ENCODE results near the gene NEU4.

Gene NEU4

GRCh38 chr2:241851325-241852115, 42.5 kb downstream of the NEU4 start:
- DNase-seq (ENCODE audit: low spot score): no peak

DNA sequence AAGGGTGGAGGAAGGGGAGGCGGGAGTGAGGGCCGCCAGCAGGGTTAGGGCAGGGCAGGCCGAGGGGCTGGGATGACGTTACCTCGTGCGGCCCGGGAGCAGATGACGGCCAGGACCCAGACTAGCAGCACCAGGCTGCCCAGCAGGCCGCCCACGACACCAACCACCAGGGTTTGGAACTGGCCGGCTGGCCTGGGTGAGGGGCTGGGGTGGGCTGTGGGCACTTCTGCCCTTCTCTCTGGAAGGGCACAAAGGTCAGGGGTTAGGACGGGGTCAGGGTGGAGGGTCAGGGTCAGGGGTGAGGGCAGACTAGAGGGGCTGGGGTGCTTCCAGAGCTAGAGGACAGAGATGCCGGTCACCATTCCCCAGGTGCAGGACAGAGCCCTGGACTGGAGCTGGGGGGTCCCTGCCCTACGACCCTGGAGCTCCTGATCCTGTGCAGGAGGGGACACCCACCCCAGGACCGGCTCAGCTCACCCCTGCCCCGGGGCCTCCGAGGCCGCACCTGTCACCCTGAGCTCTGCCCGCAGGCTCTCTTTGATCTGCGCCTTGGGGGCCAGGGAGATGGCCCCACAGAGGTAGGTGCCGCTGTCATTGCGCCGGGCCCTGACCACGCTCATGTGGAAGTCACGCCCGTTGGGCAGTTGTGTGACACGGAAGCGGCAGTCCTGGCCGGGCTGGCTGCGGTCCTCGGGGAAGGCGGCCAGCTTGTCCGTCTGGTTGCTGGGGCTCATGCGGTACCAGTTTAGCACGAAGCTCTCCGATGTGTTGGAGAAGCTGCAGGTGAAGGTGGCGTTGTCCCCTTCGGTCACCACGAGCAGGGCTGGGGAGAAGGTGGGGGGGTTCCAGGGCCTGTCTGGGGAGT, 43.4 kb downstream of the NEU4 start:
- no peak for DNase-seq (ENCODE audit: low spot score)

DNA sequence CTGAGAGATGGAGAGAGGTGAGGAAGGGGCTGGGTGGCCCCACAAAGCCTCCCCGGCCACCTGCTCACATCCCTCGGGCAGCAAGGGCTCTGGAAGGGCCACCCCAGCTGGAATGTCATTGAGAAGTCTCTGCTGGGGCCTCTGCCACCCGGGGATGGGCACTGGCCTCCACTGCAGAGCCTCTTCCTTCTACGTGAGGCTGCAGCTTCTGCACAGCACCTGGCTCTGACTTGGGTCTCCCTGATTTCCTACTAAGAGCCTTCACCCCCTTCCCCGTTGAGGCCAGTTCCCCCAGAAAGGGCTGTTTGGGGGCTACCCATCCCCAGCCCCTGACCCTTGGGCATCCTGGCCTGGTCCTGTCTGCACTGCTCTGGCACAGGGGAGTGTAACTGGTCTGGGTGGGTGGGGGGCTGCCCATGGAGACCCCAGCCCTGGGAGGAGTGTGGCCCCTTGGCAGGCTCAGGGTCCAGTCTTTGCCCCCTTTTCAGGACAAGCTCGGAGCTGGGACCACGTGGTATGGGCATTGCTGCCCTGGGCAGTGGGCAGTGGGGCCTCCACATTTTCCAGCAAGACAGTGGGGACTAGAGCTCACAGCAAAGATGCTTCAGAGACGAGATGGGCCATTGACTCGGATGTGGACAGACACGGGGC, 44.1 kb downstream of the NEU4 start:
- DNase-seq (ENCODE audit: low spot score): no peak

- DNase-seq (ENCODE audit: low spot score): peak; percentile 69
These were observed 44.8 kb downstream of the NEU4 start for GRCh38 chr2:241853651-241854341.

- no peak for DNase-seq (ENCODE audit: low spot score)
These were observed 45.6 kb downstream of the NEU4 start for GRCh38 chr2:241854342-241855244.

- no peak for DNase-seq (ENCODE audit: low spot score)
These were observed 46.4 kb downstream of the NEU4 start for GRCh38 chr2:241855245-241855887.

DNA sequence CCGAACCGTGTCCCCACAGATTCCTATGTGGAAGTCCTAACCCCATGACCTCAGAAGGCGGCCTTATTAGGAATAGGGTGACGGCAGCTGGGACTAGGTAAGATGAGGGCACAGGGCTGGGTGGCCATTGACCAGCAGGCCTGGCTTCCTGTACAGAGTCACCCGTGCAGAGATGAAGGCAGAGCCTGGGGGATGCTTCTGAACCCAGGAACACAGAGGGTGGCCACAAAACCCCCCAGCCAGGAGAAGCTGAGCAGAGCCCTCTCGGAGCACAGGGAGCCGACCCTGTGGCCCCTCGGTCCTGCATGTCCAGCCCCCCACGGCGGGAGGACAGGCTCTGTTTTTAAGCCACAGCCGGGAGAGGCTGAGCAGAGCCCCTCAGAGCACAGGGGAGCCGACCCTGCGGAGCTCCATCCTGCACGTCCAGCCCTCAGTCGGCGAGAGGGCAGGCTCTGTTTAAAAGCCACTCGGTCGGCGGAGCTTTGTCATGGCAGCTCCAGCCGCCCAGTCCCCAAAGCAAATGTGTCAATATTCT, 47.0 kb downstream of the NEU4 start:
- no peak for DNase-seq (ENCODE audit: low spot score)

DNA sequence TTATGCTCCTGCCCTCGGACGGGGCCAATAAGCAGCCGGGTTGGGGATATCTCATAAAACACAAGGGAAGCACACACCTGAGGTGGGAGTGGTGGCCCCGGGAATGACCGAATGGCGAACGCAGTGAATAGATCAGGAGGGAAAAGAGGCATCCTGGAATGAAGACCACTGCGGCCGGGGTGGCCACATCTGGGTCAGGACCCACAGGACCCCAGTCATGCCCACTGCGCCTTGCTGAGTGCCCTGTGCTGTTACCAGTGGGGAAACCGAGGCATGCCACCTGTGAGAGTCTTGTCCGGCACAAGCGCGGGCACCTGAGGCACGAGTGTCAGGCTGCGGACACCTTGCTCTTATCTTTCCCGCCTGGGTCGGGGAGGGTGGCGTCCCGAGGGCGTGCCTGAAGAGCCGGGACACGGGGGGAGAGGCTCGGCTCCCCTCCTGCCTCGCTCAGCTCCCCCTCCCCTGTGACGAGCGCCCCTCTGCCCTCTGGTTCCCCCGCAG, 48.1 kb downstream of the NEU4 start:
- no peak for DNase-seq (ENCODE audit: low spot score)

GRCh38 chr2:241857572-241858121, 48.7 kb downstream of the NEU4 start:
- no peak for DNase-seq (ENCODE audit: low spot score)

DNA sequence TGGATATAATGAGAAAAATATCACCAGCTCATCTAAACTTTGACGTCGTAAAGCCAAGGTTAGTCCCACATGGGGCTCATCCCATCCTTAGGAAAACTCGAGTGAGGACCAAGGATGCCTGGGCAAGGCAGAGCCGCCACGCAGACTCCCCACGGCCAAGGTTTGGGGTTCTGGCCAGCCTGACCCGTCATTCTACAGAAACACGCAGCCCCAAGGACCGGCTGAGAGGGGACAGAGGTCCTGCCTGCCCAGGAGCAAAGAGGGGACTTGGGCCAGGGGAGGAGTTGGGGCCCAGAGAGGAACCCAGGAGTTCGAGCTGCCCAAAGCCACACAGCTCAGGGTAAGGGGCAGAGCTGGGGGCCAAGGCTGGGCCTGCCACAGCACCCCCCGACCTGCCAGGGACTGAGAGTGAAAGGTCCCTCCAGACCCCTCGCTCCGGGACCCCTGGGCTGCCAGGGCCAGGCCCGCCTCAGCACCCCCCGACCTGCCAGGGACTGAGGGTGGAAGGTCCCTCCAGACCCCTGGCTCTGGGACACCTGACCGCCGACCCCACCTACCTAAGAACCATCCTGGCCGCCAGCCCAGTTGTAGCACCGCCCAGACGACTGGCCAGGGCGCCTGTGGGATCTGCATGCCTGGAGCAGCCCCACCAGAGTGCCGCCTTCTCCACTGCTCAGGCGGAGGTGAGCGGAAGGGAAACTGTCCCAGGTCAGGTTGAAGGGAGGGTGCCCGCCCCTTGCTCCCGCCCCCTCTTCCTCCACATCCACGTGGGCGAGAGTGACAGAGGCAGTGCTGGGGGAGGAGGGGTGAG, 49.4 kb downstream of the NEU4 start, which contains the start of gene PDCD1:
Gene PDCD1, minus strand, starts transcription at position 689 of the 811 bp plus-strand sequence. Its CDS starts 56 bp downstream, at position 633.
- DNase-seq (ENCODE audit: low spot score): no peak

DNA sequence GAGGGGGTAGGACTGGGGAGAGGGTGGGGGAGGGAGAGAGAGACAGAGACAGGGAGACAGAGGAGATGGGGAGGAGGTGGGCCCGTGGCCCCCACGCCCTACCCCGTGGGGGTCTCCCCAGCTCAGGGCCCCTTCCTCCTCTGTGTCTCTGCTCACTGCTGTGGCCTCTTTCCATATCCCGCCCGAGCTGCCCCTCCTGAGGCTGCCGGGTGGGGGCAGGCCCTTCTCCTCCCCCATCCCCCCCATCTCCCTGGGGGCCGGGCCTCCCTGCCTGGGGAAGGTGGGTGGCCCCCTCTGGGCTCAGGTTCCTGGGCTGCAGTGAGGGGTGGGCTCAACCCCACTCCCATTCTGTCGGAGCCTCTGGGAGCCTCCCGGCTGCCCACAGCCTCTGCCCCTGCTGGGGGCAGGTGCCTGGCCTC, 50.0 kb downstream of the NEU4 start:
- DNase-seq (ENCODE audit: low spot score): no peak

DNA sequence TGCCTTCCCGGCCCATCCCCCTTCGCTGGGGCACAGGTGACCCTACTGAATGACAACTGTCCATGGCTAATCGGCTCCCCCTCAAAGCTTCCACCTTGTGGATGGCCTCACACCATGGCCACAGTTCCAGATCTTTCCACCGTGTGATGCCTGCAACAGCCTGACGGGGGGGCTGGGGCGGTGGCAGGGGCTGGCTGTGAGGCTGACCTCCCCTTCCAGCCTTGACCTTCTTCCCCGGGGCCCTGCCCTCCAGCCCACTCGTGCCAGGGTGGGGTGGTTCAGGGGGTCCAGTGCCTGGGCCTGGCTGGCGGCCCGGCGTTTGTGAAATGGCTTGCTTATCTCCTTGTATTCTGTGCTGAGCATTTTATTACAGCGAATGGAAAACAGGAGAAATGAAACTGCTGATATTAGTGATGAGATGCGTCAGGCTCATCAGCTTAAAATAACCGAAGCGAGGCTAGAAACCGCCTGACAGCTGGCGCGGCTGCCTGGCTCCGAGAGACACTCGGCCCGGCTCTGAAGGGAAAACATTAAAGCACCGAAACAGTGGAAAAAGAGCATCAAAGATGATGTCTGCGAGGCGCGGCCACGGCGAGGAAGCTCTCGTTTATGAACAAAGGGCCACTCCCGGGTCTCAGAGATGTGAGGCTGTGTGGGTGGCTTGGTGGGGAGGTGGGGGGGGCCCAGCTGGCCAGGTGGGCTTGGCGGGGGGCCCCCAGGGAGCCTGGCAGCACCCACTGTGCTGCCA, 50.6 kb downstream of the NEU4 start:
- DNase-seq (ENCODE audit: low spot score): peak; percentile 67

- DNase-seq (ENCODE audit: low spot score): no peak
These were observed 51.4 kb downstream of the NEU4 start for GRCh38 chr2:241860184-241861078.

DNA sequence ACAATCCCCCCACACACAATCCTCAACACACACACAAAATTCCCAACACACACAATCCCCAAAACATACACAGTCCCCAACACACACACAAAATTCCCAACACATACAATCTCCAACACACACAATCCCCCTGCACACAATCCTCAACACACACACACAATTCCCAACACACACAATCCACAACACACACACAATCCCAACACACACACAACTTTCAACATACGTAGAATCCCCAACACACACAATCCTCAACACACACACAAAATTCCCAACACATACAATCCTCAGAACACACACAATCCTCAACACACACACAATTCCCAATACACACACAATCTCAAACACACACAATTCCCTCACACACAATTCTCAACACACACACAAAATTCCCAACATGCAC, 52.3 kb downstream of the NEU4 start:
- DNase-seq (ENCODE audit: low spot score): no peak

DNA sequence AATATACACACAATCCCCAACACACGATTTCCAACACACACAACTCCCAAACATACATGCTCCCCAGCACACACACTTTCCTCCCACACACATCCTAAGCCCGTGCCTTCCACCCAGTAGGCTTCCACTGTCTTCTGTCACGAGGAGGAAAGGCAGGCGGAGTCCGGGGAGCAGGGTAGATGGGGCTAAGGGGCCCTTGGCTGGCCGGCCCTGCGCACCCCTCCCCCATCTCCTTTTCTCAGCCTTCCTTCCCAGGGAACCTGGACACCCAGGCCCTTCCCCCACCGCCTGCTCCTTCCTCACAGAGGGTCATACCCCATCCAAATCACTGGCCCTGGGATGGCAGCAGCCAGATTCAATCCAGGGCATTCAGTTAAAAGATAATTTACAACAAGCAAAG, 53.1 kb downstream of the NEU4 start:
- no peak for DNase-seq (ENCODE audit: low spot score)

DNA sequence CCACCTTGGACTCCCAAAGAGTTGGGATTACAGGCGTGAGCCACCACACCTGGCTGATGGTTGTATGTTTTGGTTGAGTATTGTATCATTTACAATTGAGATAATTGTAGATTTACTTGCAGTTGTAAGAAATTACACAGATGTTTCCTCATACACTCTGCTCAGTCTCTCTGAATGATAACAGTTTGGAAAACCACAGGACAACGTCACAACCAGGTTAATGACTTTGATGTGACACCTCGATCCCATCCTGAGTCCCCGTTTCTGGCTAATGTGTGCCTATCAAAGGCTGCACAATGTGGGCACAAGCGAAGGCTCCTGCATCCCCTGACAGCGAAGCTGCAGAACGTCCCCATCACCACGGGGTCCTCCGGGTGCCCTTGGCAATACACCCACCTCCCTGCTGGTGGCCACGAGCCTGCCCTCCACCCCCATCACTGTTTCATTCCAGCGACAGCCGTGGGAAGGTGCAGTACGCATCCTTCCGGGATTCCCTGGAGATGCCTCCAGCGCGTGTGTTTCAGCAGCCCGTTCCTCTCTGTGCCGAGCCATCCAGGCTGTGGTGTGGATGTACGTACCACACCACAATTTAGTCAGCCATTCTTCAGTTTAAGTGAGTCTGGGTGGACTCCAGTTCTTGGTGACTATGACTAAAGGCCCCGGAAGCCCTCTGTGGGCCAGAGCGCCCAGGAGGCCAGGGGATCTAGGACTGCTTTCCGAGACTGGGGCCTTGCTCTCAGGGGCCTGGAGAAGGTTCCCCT, 54.0 kb downstream of the NEU4 start:
- no peak for DNase-seq (ENCODE audit: low spot score)

Measured in AG08395 (cell line).